Osteocyte (in vitro differentiated cells): Measurements from ENCODE around the gene FAM210B. TPM values are rescaled to one million over a fixed set of nuclear protein-coding genes. Genes with fewer than 3 reads are reported as not detected.
A peak's percentile ranks its signal among the peaks of the same experiment; 100 is the strongest.
"Not testable (repeated sequence)": the region's sequence is repeated elsewhere in the genome, so short reads cannot be mapped to it uniquely, and the experiment has no call there.

Experiments
- DNase-seq: peaks from one replicate; pipeline ENCODE4 v3.0.0; 2021; ENCODE audit warnings: mixed read lengths; ENCODE audit not compliant: unreplicated experiment; ENCODE audit errors: extremely low spot score
- H3K27ac Mint-ChIP-seq: one replicate; pipeline ENCODE4 v1.8.0; 2021; ENCODE audit warnings: mild to moderate bottlenecking, mixed read lengths; ENCODE audit not compliant: unreplicated experiment
- H3K27me3 Mint-ChIP-seq: one replicate; pipeline ENCODE4 v1.8.0; 2021; ENCODE audit warnings: mixed read lengths; ENCODE audit not compliant: unreplicated experiment
- H3K36me3 Mint-ChIP-seq: one replicate; pipeline ENCODE4 v1.8.0; 2021; ENCODE audit warnings: mixed read lengths; ENCODE audit not compliant: unreplicated experiment
- H3K4me1 Mint-ChIP-seq: one replicate; pipeline ENCODE4 v1.8.0; 2021; ENCODE audit warnings: mixed read lengths; ENCODE audit not compliant: unreplicated experiment
- H3K4me3 Mint-ChIP-seq: one replicate; pipeline ENCODE4 v1.8.0; 2021; ENCODE audit warnings: mild to moderate bottlenecking, moderate library complexity, mixed read lengths; ENCODE audit not compliant: unreplicated experiment
- H3K9me3 Mint-ChIP-seq: one replicate; pipeline ENCODE4 v1.8.0; 2021; ENCODE audit warnings: mixed read lengths; ENCODE audit not compliant: unreplicated experiment
- total RNA-seq: library from RNA; stranded (reverse); gene quantifications from 2 replicates; pipeline ENCODE4 v1.2.1, GENCODE V29; 2021
- TF ChIP-seq, protein P1 (sequence below): fragments of 200-600 bp; sonication (generic); IDR thresholded peaks from 2 replicates; pipeline ENCODE4 v1.5.0; 2021; ENCODE audit warnings: antibody characterized with exemption, mild to moderate bottlenecking, moderate library complexity

The FAM210B gene
- total RNA-seq, 1 donor from 2014 or later: 46.9 TPM

DNA sequence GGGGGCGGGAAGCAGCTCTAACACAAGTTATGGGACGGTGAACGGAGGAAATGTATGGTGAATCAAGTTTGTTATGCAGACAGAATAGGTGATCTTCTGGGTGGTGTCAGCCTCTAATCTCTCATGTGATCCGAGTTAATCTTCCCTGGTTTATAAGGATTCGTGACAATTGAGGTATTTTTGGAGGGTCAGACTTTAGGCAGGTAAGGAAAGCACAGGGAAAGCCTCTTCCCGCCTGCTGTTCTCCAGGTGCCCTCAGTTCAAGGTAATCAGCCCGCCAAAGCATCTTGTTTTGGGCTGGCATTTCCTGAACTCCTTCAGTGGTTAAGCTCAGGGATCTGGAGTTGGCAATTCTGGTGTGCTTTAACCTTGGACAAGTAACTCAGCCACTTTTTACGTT is 34.9 kb downstream of the FAM210B start:
- H3K27me3 Mint-ChIP-seq: no peaks in the 10 kb centered on the region
- no peak overlapping the region for H3K4me3 Mint-ChIP-seq
- H3K27ac Mint-ChIP-seq: peak overlapping the region; percentile 46
- peaks cover 18% of the 10 kb centered on the region for H3K36me3 Mint-ChIP-seq
- H3K4me1 Mint-ChIP-seq: peaks cover 31% of the 10 kb centered on the region
- TF ChIP-seq, protein P1, sequence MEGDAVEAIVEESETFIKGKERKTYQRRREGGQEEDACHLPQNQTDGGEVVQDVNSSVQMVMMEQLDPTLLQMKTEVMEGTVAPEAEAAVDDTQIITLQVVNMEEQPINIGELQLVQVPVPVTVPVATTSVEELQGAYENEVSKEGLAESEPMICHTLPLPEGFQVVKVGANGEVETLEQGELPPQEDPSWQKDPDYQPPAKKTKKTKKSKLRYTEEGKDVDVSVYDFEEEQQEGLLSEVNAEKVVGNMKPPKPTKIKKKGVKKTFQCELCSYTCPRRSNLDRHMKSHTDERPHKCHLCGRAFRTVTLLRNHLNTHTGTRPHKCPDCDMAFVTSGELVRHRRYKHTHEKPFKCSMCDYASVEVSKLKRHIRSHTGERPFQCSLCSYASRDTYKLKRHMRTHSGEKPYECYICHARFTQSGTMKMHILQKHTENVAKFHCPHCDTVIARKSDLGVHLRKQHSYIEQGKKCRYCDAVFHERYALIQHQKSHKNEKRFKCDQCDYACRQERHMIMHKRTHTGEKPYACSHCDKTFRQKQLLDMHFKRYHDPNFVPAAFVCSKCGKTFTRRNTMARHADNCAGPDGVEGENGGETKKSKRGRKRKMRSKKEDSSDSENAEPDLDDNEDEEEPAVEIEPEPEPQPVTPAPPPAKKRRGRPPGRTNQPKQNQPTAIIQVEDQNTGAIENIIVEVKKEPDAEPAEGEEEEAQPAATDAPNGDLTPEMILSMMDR: no peak
- no peaks in the 10 kb centered on the region for H3K9me3 Mint-ChIP-seq
- DNase-seq: no peak

DNA sequence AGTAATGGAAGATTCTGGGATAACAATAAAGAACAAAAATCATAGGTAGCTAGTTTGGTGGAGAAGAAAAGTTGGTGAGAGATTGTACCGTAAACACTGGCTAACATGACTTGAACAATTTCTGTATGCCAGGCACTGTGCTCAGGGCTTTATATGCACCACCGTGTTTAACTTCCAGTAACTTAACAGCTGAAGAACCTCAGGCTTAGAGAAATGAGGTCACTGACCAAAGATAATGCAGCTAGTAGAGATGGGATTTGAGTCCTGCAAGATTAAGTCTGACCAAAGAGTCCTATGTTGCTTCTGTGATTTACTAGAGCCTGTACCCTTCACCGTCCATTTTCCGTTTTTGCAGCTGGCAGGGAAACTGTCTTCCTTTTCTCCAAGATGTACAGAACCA is 36.4 kb downstream of the FAM210B start:
- peaks cover 26% of the 10 kb centered on the region for H3K4me1 Mint-ChIP-seq
- H3K27ac Mint-ChIP-seq: no peak overlapping the region
- no peaks in the 10 kb centered on the region for H3K9me3 Mint-ChIP-seq
- DNase-seq: no peak
- H3K4me3 Mint-ChIP-seq: no peak overlapping the region
- TF ChIP-seq, protein P1: no peak
- H3K36me3 Mint-ChIP-seq: peaks cover 29% of the 10 kb centered on the region
- H3K27me3 Mint-ChIP-seq: no peaks in the 10 kb centered on the region

DNA sequence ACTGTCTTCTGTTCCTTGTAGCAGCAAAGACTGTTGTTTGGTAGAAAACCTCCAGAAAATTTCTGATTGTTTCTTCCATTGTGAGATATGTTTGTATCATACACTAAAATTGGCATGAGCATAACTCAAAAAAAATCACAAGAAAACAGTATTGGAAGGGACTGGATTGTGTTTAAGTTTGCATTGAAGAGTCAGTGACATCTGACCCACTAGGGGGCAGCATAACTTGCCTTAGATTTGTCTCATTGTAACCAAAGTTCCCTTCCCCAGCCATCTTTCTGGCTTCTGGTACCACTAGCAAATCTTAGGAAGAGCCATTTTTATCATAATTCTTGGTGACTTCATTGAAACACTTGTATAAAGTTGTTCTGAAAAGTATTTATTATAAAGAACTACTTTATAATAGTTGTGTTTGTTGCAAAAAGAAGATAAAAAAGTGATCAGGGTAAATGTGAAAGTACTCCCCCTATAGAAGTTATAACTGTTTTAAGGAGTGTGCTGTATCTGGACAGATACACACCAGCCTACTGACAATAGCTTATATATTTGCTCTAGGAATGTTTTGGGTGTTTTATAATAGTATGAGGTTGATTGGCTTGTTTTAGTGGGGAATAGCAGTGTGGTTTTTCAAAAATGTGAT is 41.3 kb downstream of the FAM210B start:
- peaks cover 49% of the 10 kb centered on the region for H3K36me3 Mint-ChIP-seq
- H3K27ac Mint-ChIP-seq: peak overlapping the region; percentile 31
- peaks cover 7% of the 10 kb centered on the region for H3K4me1 Mint-ChIP-seq
- no peak overlapping the region for H3K4me3 Mint-ChIP-seq
- no peak for DNase-seq
- H3K27me3 Mint-ChIP-seq: no peaks in the 10 kb centered on the region
- TF ChIP-seq, protein P1: peak; percentile 88
- no peaks in the 10 kb centered on the region for H3K9me3 Mint-ChIP-seq

DNA sequence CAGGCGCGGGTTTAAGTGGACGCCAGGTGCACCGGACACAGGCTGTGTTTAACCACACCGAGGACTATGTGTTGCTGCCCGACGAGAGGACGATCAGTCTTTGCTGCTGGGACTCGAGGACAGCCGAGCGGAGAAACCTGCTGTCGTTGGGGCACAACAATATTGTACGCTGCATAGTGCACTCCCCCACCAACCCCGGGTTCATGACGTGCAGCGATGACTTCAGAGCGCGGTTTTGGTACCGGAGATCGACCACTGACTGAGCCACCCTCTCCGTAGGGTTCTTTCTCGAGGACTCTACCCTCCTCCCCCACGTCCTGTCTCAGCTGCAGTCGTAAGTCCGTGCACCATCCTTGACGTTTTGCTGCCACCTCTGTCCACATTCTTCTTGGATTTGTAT is 44.7 kb downstream of the FAM210B start:
- TF ChIP-seq, protein P1: no peak
- no peaks in the 10 kb centered on the region for H3K9me3 Mint-ChIP-seq
- no peak for DNase-seq
- peaks cover 7% of the 10 kb centered on the region for H3K4me1 Mint-ChIP-seq
- H3K36me3 Mint-ChIP-seq: peaks cover 46% of the 10 kb centered on the region
- no peaks in the 10 kb centered on the region for H3K27me3 Mint-ChIP-seq
- H3K27ac Mint-ChIP-seq: no peak overlapping the region
- no peak overlapping the region for H3K4me3 Mint-ChIP-seq

DNA sequence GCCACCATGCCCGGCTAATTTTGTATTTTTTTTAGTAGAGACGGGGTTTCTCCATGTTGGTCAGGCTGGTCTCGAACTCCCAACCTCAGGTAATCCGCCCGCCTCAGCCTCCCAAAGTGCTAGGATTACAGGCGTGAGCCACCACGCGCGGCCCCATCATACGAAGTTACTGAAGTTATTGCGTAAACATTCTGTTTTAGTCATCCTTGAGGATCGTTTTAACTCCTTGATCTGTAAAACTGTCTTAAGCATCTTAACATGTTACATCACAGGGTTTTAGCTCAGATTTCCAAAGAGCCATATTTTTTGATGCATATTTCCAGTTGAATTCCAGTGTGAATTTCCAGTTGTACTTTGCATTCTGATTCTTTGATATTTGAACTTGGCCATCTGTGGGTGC is 46.6 kb downstream of the FAM210B start:
- H3K9me3 Mint-ChIP-seq, H3K4me1 Mint-ChIP-seq, H3K27me3 Mint-ChIP-seq, H3K27ac Mint-ChIP-seq, DNase-seq, H3K4me3 Mint-ChIP-seq: not testable (repeated sequence)
- H3K36me3 Mint-ChIP-seq: peaks cover 34% of the 10 kb centered on the region
